ENCODE results near the gene ILK.

The ILK gene

DNA sequence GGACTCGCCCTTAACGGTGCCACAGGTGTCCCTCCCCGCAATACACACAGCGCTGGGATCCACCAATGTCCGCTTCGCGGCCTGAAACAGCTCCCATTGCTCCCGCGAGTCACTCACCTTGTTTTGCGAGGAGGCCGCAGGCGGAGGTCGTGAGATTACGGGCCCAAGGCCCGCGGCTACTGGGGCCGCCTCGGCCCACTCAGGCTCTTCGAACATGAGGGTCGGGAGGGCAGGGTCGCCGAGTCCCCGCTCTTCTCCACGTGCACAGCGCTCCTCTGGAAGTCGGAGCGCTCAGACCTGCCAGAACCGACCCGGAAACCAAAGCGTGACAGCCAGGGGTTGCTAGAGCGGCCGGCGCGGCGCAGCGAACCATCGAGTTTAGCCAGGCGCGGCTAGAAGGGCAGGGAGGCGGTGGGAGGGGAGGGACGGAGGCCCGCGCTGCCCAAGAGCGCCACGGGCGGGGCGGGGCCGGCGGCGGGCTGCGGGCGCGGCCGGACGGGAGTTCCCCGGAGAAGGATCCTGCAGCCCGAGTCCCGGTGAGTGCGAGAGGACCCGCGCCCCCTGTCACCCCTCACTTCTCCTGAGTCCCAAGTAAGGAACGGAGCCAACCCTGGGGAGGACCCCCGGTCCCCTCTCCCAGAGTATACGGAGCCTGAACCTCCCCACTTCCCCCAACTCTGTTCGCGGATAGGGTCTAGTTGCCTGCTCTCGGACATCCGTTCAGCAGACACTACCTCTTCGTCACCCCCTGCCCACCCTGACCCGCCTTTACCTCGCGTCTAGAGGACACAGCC, at the start of gene ILK, which contains the start of gene RRP8:
TSS of gene ILK (plus strand) at position 488 of the 794 bp plus-strand sequence. CDS start 498 bp downstream, outside the sequence.
TSS of gene RRP8 (minus strand) at position 330 of the 794 bp plus-strand sequence. CDS start at position 216, 114 bp downstream.
- FAIRE-seq: no peak

DNA sequence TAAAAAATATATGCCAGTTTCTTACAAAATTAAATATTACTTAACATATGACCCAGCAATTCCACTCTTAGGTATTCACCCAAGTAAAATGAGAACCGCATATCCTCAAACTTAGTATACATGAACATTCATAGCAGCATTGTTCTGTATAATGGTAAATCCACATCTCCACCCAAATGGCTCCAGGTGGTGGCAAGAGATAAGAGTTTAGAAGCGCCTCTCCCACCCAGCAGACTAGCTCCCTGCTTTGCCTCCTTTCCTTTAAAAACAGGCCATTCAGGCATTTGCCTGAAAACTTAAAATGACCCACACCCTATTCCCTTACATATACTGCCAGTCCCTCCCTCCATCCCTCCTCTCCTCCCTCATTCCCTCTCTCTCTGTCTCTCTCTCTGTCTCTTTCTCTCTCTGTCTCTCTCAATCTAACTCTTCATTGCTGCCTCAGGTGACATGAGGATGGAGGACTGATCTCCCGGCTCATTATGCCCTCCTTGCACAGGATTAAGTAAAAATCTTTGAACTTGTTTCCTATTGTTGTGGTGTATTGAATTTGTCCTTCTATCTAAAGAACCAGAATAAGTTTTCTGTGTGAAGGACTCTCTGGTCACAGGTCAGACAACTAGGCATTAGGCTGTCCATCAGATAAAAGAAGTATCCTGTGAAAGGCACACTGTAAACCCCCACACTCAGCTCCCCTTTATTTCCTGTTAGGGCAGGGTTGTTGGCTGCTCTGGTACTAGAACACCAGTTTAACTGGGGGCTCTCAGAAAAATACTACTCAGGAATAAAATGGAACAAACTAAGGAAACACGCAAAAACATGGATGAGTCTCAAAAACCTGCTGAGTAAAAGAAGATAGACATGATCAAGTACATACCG, 48.5 kb upstream of the ILK start:
- no peak for FAIRE-seq

DNA sequence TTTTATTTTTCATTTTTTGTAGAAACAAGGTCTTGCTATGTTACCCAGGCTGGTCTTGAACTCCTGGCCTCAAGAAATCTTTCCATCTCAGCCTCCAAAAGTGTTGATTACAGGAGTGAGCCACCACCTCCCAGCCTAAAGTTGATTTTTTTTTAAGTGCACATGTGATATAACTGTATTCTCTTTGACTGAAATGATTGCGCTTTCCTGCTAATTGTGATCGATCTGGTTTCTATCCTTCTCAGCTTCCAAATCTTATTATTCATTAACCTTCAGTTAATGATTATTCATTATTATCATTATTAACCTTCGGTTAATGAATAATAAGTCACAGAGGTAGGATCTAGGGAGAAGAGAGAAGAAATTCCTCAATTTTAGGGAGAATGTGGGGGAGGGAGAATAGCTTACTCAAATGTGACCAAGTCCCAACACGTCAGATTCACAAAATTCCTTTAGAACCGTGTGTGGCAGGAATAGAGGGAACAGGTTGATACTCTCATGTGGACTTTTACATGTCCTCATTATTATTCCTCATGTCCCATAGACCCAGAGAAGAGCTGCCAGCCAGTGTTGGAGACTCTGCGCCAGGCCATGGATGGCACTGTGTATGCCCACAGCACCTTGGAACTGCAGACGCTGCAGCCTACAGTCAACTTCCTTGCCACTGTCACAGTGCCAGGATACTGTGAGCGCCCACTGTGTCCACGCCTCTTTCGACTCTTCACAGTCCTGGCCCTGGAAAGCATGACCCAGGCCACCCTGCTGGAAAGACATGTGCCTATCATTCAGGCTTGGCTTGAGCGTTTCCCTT, 47.2 kb upstream of the ILK start:
- FAIRE-seq: no peak

DNA sequence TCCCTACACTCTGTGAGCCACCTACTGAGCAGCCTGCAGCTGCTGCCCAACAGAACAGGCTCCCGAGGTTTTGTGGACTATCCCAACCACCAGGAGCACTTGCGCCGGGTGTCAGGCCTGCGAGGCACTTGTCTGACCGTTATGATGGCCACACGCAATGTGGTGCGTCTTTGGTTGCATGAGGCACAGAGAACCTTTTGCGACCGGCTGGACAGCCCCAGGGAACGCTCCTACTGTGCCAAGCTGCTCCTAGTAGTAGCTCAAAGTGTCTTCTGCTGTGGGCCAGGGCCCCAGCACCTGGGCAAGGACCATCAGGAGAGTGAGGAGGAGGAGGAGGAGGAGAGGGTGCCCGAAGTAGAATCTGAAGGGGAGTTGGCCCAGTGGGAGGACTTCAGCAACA, 46.5 kb upstream of the ILK start:
- no peak for FAIRE-seq

DNA sequence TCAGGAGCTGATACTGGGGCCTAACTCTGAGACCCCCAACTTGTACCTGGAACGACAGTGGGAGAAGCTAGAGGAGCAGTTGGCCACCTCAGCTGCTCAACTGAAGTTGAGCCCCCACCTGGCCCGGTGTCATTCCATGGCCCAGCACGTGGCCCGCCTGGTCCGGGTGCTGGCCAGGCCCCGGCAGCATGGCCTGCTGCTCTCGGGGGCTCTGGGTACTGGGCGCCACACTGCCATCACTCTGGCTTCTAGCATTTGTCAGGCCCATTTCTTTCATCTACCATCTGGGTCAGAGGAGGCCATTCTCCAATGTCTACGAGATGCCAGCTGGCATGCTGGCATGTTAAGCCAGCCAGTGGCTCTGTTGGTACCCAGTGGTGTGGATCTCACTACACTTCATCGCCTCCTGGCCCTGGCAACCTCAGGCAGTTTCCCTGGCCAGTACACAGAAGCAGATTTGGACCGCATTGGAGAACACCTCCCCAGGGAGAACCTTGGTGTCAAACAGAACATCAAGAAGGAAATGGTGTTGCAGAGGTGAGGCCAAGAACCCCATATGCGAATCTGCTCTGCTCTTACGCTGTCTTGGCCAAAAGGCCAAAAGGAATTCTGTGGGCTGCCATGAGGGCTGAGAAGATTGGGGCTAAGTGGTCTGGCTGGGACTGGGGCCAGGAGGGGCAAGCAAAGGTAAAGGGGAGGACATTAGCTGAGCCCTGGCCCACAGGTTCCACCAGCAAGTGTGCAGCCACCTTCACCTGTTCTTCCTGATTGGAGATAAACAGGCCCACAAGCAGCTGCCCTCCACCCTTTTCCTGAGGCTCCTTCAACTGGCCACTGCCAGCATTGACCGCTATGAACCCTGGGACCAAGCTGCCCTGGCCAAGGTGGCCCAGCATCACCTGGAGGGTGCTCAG, 45.6 kb upstream of the ILK start:
- FAIRE-seq: no peak

DNA sequence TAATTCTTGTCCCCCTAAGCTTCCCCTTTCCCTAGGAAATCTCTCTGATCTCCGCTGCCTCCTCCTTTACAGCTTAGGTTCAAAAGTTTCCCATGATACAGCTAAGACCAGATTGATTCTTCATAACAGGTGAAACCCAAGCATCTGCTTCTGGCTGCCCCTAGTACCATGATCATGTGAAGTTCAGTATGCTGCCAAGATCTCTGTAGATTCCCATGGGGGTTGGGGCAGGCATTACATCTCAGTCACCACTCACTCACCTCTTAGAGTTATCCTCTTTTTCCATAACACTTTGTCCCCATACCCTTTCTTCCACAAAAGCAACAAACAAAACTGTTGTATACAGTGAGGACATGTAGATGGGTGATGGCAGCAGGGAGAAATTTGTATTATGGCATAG, 44.2 kb upstream of the ILK start:
- FAIRE-seq: no peak

DNA sequence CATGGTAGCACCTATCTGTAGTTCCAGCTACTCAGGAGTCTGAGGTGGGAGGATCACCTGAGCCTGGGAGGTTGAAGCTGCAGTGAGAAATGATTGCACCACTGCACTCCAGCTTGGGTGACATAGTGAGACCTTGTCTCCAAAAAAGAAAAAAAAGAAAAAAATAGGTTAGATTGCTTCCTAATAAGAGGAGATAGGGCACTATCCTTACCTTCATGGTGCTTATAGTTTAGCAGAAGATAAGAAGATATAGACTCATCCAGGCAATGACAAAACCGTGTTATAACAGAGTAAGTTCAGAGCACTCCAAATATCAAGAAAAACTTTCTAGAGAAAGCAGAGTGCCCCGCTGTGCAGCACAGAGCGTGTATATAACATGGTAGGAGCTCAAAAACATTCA, 42.3 kb upstream of the ILK start:
- FAIRE-seq: no peak

DNA sequence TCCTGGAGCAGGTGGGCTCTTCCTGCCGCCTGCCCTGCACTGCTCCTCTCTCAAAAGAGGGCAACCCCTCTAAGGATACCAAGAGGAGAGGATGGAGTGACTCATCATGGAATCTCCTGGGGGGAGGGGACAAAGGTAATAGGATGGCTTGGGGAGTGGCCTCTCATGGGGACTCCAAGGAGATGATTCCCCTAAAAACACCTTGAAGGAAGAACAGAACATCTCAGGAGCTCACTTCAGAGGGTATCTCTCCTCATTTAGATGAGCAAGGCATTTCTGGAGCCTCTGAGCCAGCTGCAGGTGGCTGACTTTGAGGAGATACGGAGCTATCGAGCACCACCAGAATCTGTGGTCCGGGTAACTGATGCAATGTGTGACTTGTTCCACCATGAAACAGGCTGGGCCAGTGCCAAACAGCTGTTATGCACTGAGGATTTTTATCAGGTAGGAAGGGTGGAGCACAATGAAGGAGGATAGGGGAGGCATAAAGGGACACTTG, 40.4 kb upstream of the ILK start:
- FAIRE-seq: no peak

DNA sequence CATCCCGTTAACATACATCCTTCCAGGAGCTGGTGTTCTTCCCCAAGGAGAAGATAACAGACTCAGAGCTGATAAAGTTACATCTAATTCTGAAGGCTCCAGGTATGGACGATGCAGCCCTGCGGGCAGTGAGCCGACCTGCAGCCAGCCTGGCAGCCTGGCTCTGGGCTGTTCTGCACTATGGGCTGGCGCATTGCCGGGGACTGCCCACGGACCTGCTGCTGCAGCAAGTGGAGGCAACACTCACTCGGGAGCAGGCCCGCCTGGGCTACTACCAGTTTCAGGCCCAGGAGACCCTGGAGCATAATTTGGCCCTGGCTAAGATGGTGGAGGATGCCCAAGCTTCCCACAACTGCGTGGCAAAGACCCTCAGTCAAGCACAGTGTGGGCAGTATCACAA, 39.9 kb upstream of the ILK start:
- FAIRE-seq: no peak

DNA sequence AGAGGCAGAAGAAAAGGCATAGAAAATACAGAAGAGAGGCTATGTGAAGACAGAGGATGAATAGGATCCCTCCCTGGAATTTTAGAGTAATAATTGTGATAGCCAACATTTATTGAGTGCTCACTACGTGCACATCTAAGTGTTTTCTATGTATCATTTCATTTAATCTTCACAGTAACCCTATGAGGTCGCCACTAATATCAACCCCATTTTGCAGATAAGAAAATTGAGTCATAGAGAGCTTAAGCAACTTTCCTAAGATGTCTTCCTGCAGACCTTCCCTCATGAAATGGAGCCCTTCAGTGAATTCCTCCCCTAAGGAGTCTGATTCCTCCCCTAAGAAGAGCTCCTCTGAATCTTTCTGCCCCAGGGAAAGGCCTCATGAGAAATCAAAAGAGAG, 38.2 kb upstream of the ILK start:
- FAIRE-seq: no peak

DNA sequence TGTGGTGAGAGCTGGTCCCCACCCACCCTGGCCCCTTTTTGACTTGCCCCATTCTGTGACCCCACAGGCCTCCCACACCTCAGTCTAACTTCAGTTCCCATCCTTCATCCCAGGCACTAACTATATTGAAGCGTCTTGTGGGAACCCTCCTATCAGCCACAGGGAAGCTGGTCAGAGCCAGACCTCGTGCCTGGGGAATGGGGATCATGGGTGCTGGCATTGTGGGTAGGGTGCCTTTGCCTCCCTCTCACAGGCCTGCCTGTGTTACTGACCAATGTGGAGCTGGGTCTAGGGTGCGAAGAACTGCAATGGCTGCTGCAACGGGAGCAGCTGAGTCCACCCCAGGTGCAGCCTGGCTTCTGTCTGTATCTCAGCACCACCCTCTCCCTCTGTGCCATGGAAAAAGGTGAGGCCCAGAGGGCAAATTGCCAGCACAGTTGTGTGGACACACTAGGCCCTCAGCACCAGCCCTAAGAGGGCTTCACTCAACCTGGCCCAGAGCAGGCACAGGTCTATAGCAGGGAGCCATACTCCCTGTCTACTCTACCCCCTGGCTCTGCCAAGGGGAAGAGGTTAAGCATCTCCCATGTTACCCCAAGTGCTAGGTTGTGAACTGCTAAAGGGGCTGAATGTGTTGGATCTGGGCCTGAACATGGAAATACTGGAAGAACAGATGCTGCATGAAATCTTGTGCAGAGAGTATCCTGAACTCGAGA, 37.4 kb upstream of the ILK start:
- no peak for FAIRE-seq

DNA sequence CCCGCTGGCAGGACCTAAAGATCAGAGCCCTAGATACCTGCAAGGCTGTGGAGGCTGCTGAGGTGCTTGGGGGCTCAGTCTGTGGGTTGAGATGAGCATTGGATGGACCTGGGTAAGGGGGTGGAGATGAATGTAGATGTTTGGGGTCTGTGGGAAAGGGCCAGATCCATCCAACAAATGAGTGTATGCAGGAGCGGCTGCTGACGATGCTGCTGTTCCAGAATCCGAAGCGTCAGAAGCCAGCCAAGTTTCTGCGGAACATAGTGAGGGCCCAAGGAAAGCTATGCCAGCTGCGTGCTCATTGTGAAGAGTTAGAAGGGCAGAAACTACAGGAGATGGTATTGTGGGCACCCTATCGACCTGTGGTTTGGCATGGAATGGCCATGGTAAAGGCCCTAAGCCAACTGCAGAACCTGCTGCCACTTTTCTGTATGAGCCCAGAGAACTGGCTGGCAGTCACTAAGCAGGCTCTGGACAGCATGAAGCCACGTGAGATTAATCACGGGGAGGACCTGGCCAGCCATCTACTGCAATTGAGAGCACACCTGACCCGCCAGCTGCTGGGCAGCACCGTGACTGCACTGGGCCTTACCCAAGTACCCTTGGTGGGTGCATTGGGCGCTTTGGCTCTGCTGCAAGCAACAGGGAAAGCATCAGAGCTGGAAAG, 36.7 kb upstream of the ILK start:
- no peak for FAIRE-seq

DNA sequence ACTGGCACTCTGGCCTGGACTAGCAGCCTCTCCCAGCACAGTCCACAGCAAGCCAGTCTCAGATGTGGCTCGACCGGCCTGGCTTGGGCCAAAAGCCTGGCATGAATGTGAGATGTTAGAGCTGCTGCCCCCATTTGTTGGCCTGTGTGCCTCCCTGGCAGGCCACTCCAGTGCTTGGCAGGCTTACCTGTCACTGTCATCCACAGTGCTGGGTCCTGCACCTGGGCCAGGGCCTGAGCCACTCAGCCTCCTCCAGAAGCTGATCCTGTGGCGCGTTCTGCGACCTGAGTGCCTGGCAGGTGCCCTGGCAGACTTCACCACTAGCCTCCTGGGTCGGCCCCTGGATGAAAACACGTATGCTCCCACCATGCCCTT, 36.2 kb upstream of the ILK start:
- no peak for FAIRE-seq

DNA sequence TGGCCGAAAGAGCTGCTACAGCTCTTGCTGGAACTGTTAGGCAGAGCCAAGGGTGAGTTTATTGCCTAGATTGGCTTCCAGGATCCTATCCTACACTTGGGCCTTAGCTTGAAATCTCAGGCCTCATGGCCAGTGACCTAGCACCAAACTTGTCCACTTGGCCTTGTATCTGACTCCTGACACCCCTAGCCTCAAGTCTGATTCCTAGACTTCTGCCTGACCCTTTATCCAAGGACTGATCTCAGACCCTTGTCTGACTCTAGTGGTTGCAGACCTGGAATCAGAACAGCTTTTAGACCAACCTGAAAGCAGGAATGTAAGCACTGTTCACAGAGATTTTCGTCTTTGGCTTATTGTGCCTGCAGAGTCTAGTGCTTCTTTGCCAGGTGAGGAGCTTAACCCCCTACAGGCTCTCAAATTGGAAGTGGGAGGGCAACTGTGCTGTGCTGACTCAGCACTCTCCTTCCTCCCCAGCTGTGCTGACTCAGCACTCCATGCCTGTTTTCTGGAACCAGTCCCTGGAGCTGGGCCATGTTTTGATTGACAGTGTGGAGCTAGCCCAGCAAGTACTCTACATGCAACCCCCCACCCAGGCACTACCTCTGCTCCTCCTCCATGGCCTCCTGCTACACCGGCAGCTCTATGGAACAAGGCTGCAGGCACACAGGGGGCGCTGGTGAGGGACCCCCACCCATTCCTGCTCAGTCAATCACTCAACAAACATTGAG, 35.2 kb upstream of the ILK start:
- FAIRE-seq: no peak

DNA sequence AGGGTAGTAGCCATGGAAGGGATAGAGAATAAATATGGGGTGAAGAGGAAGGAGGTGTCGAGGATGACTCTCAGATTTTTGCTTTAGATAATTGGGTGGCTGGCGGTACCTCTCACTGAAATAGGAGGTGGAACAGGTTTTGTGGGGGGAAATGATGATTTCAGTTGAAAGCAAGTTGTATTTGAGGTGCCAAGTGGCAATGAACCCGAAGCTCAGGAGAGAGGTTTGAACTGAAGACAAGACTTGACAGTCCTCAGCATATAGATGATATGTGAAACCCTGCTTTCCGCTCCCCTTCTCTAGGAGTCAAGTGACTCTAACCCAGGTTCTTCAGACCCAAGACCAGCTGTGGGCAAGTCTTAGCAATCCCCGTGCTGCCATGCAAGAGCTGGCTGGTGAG, 33.9 kb upstream of the ILK start:
- no peak for FAIRE-seq

DNA sequence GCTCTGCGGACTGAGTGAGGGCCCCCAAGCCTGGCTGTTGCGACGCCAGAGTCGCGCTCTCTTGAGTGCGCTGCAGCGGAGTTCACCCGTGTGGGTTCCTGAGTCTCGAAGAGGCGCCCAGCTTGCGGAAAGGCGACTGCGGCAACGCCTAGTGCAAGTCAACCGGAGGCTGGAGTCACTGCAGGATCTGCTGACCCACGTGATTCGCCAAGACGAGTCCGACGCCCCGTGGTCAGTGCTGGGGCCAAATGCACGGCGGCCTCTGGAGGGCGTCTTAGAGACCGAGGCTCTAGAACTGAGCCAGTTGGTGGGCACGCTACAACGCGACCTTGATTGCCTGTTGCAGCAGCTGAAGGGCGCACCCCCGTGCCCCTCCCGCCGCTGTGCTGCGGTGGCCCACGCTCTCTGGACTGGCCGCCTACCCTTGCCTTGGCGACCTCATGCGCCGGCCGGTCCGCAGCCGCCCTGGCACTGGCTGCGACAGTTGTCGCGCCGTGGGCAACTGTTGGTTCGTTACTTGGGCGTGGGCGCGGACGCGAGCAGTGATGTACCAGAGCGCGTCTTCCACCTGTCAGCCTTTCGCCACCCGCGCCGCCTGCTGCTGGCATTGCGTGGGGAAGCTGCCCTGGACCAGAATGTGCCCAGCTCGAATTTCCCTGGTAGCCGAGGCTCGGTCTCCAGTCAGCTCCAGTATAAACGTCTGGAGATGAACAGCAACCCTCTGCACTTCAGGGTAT, 32.7 kb upstream of the ILK start:
- FAIRE-seq: no peak

DNA sequence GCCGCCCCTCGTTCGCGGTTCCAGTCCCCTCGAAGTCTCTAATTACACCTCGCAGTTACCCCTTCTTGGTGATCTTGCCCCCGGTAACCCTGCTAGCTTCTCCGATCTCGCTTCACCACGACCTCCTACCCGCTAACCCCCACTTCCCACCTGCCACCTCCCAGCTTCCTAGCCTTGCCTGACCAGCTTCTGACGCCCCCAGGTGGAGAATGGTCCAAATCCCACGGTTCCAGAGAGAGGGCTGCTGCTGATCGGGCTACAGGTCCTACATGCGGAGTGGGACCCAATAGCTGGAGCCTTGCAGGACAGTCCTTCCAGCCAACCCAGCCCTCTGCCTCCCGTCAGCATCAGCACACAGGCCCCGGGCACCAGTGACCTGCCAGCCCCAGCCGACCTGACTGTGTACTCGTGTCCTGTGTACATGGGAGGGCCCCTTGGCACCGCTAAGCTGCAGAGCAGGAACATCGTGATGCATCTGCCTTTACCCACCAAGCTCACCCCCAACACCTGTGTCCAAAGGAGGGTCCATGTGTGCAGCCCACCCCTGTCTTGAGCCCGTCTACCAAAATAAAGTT, 32.1 kb upstream of the ILK start:
- no peak for FAIRE-seq

DNA sequence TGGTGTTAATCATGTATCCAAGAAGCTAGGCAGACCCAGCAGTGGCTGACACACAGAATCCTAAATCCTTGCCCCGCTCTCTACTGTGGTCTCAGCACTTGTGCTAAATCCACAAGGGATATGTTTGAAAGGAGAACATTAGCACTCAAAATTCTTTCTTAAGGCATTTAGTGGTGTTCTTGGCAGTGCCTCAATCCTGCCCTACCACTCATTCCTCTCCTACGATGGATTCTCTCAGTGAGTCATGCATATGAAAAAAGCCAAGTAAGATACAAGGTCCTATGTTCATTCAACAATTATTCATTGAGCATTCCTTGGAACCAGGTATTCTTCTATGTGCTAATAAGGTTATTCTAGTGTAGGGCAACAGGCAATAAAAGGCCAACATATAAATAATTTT, 31.4 kb upstream of the ILK start:
- FAIRE-seq: no peak

Data from TTC549 (cell line).